GM18526 (cell line): ENCODE results near the gene IFIT3.

Experiments used
- POLR2A ChIP-seq: IDR thresholded peaks from 3 replicates; pipeline ENCODE4 v1.6.1; 2011; ENCODE audit not compliant: insufficient read length; ENCODE audit errors: extremely low read depth

The IFIT3 gene

GRCh38 chr10:89347701-89348457 is 20.1 kb downstream of the IFIT3 start:
- TF ChIP-seq POLR2A, result no peak

- no peak for TF ChIP-seq POLR2A
These were observed 20.7 kb downstream of the IFIT3 start for GRCh38 chr10:89348481-89348880.

GRCh38 chr10:89348975-89349374 is 21.2 kb downstream of the IFIT3 start:
- TF ChIP-seq POLR2A, result no peak

GRCh38 chr10:89351412-89351779 is 23.6 kb downstream of the IFIT3 start:
- TF ChIP-seq POLR2A, result no peak

- TF ChIP-seq POLR2A, result no peak
These were observed 24.2 kb downstream of the IFIT3 start for GRCh38 chr10:89351780-89352597.

- TF ChIP-seq POLR2A, result no peak
These were observed 25.0 kb downstream of the IFIT3 start for GRCh38 chr10:89352802-89353201.

GRCh38 chr10:89355394-89355931 is 27.7 kb downstream of the IFIT3 start:
- no peak for TF ChIP-seq POLR2A

GRCh38 chr10:89357096-89357495 is 29.3 kb downstream of the IFIT3 start:
- TF ChIP-seq POLR2A, result no peak

GRCh38 chr10:89357975-89358374 is 30.2 kb downstream of the IFIT3 start:
- no peak for TF ChIP-seq POLR2A

GRCh38 chr10:89360157-89360556 is 32.4 kb downstream of the IFIT3 start:
- no peak for TF ChIP-seq POLR2A

GRCh38 chr10:89362929-89363328 is 35.1 kb downstream of the IFIT3 start:
- no peak for TF ChIP-seq POLR2A

GRCh38 chr10:89363729-89364442 is 36.1 kb downstream of the IFIT3 start:
- no peak for TF ChIP-seq POLR2A

- TF ChIP-seq POLR2A, result no peak
These were observed 36.7 kb downstream of the IFIT3 start for GRCh38 chr10:89364531-89364930.

GRCh38 chr10:89367529-89367928 is 39.7 kb downstream of the IFIT3 start:
- TF ChIP-seq POLR2A, result no peak

- no peak for TF ChIP-seq POLR2A
These were observed 40.3 kb downstream of the IFIT3 start for GRCh38 chr10:89368129-89368528.
